HCT116 (cell line): Measurements from ENCODE around the gene DACT1. TPM values are rescaled to one million over a fixed set of nuclear protein-coding genes. Genes with fewer than 3 reads are reported as not detected.

Source experiments
- ATAC-seq: fragments of 200-7000 bp; cut with Tn5 transposase; 2 replicates; pipeline ENCODE4 v1.9.1; 2020; ENCODE audit warnings: mild to moderate bottlenecking, moderate library complexity
- BruUV-seq: library from RNA; stranded (reverse); fragments of 400-500 nt; replicated peaks from 2 replicates; lab custom pipeline; 2021; lab: Mats Ljungman, UMichigan
- CTCF ChIA-PET: fragments of 300-600 bp; sonication (Branson Sonifier 250); formaldehyde crosslinking; loops from one replicate; lab custom pipeline; 2021; ENCODE audit warnings: antibody characterized with exemption; lab: Charles Lee
- POLR2A ChIA-PET: fragments of 300-600, 350-600 bp; sonication (Branson Sonifier 250); formaldehyde crosslinking; loops from one replicate; lab custom pipeline; 2021; ENCODE audit warnings: antibody characterized with exemption; lab: Charles Lee
- RAD21 ChIA-PET, 2 experiments: fragments of 300-600 bp; sonication (Branson Sonifier 250); formaldehyde crosslinking; loops; one replicate each; lab custom pipeline; 2023; ENCODE audit warnings: low total read pairs in 2 of 2; ENCODE audit not compliant: uncharacterized antibody in 2 of 2, unreplicated experiment in 2 of 2, low non-redundant PET in 1 of 2; lab: Charles Lee
- DNase-seq: peaks from one replicate; pipeline ENCODE4 v3.0.0-alpha.2; 2010; ENCODE audit warnings: low read depth, low spot score
- H2AFZ ChIP-seq: fragments of 200-600 bp; shearing (Covaris generic), sonication (generic); 2 replicates; pipeline ENCODE4 v1.6.1; 2017; ENCODE audit warnings: low read depth, mixed run types, mixed read lengths, antibody characterized with exemption, low read length; ENCODE audit not compliant: poor library complexity, severe bottlenecking
- H3K27ac ChIP-seq: 2 replicates; pipeline ENCODE4 v1.5.1; 2012; ENCODE audit warnings: low read depth, low read length
- H3K27me3 ChIP-seq: fragments of 200-600 bp; sonication (generic); 2 replicates; pipeline ENCODE4 v1.6.1; 2016; ENCODE audit warnings: mixed run types, low read length, mixed read lengths; ENCODE audit not compliant: insufficient read depth
- H3K36me3 ChIP-seq, 2 experiments: fragments of 200-500 bp in 1 of 2; fragments of 200-600 bp in 1 of 2; sonication (Bioruptor generic) in 1 of 2; sonication (generic) in 1 of 2; 2 replicates each; pipeline versions ENCODE4 v1.5.1 to v1.6.1; 2014 to 2016; ENCODE audit warnings: low read length in 2 of 2, inconsistent platforms in 1 of 2, mixed read lengths in 1 of 2, mixed run types in 1 of 2; ENCODE audit not compliant: insufficient read depth in 2 of 2, control insufficient read depth in 1 of 2
- H3K4me1 ChIP-seq, 2 experiments: fragments of 200-600 bp in 1 of 2; sonication (generic) in 1 of 2; 2 replicates each; pipeline versions ENCODE4 v1.5.1 to v1.6.1; 2012 to 2017; ENCODE audit warnings: low read length in 2 of 2, inconsistent platforms in 1 of 2, mild to moderate bottlenecking in 1 of 2, mixed read lengths in 1 of 2, mixed run types in 1 of 2, moderate library complexity in 1 of 2; ENCODE audit not compliant: insufficient read depth in 2 of 2, control insufficient read depth in 1 of 2
- H3K4me2 ChIP-seq: fragments of 200-600 bp; sonication (generic); 2 replicates; pipeline ENCODE4 v1.6.1; 2017; ENCODE audit warnings: mixed run types, low read length, mixed read lengths
- H3K4me3 ChIP-seq, 2 experiments: fragments of 200-600 bp in 1 of 2; sonication (generic) in 1 of 2; replicated peaks in 1 of 2; 2 replicates each; pipeline ENCODE4 v1.5.1; 2011 to 2016; ENCODE audit warnings: low read length in 2 of 2, control low read depth in 1 of 2, low read depth in 1 of 2, mild to moderate bottlenecking in 1 of 2, mixed read lengths in 1 of 2, mixed run types in 1 of 2
- H3K79me2 ChIP-seq: fragments of 200-600 bp; sonication (generic); 2 replicates; pipeline ENCODE4 v1.6.1; 2017; ENCODE audit warnings: mild to moderate bottlenecking, mixed run types, low read length, moderate library complexity, mixed read lengths; ENCODE audit not compliant: insufficient read depth
- H3K9ac ChIP-seq: fragments of 200-600 bp; sonication (generic); 2 replicates; pipeline ENCODE4 v1.6.1; 2016; ENCODE audit warnings: low read length, mixed read lengths
- H3K9me2 ChIP-seq: fragments of 200-600 bp; sonication (generic), shearing (Covaris generic); 2 replicates; pipeline ENCODE4 v1.6.1; 2017; ENCODE audit warnings: mixed run types, mild to moderate bottlenecking, moderate library complexity; ENCODE audit not compliant: insufficient read depth
- H3K9me3 ChIP-seq, 2 experiments: fragments of 200-500 bp in 1 of 2; fragments of 200-600 bp in 1 of 2; sonication (Bioruptor generic) in 1 of 2; sonication (generic) in 1 of 2; 2 replicates each; pipeline ENCODE4 v1.6.1; 2014 to 2017; ENCODE audit warnings: low read length in 2 of 2, mixed read lengths in 2 of 2, inconsistent platforms in 1 of 2, low read depth in 1 of 2, mild to moderate bottlenecking in 1 of 2, mixed run types in 1 of 2, moderate library complexity in 1 of 2; ENCODE audit not compliant: control insufficient read depth in 1 of 2, insufficient read depth in 1 of 2
- H4K20me1 ChIP-seq: fragments of 200-600 bp; sonication (generic), shearing (Covaris generic); 2 replicates; pipeline ENCODE4 v1.6.1; 2017; ENCODE audit warnings: mixed run types, mild to moderate bottlenecking, moderate library complexity; ENCODE audit not compliant: insufficient read depth
- ATF3 ChIP-seq: IDR thresholded peaks from 2 replicates; pipeline ENCODE4 v1.6.1; 2012
- CBX3 ChIP-seq: IDR thresholded peaks from 2 replicates; pipeline ENCODE4 v1.6.1; 2012; ENCODE audit warnings: low read depth
- CEBPB ChIP-seq: IDR thresholded peaks from 2 replicates; pipeline ENCODE4 v1.6.1; 2012; ENCODE audit warnings: low read depth
- EGR1 ChIP-seq: IDR thresholded peaks from 2 replicates; pipeline ENCODE4 v1.6.1; 2012; ENCODE audit warnings: low read depth
- ELF1 ChIP-seq: IDR thresholded peaks from 2 replicates; pipeline ENCODE4 v1.6.1; 2012; ENCODE audit warnings: low read depth, borderline replicate concordance
- EZH2 ChIP-seq: fragments of 200-600 bp; sonication (generic); IDR thresholded peaks from 2 replicates; pipeline ENCODE4 v1.6.1; 2017; ENCODE audit warnings: antibody characterized with exemption, mixed run types
- FOSL1 ChIP-seq: IDR thresholded peaks from 2 replicates; pipeline ENCODE4 v1.6.1; 2012; ENCODE audit warnings: low read depth
- JUND ChIP-seq: IDR thresholded peaks from 2 replicates; pipeline ENCODE4 v1.6.1; 2012
- MAX ChIP-seq: IDR thresholded peaks from 2 replicates; pipeline ENCODE4 v1.6.1; 2012
- POLR2AphosphoS5 ChIP-seq: IDR thresholded peaks from 2 replicates; pipeline ENCODE4 v1.6.1; 2011; ENCODE audit warnings: mild to moderate bottlenecking, low read depth, low read length, moderate library complexity
- RAD21 ChIP-seq: IDR thresholded peaks from 2 replicates; pipeline ENCODE4 v1.6.1; 2012; ENCODE audit warnings: low read depth, mild to moderate bottlenecking
- REST ChIP-seq: IDR thresholded peaks from 2 replicates; pipeline ENCODE4 v1.6.1; 2012; ENCODE audit warnings: low read depth
- SIN3A ChIP-seq: IDR thresholded peaks from 2 replicates; pipeline ENCODE4 v1.6.1; 2012; ENCODE audit warnings: low read depth
- SP1 ChIP-seq: IDR thresholded peaks from 2 replicates; pipeline ENCODE4 v1.6.1; 2012; ENCODE audit warnings: low read depth
- SRF ChIP-seq: IDR thresholded peaks from 2 replicates; pipeline ENCODE4 v1.6.1; 2012; ENCODE audit warnings: low read depth
- TCF7L2 ChIP-seq: IDR thresholded peaks from 2 replicates; pipeline ENCODE4 v1.7.0; 2011; ENCODE audit warnings: borderline replicate concordance, inconsistent platforms; ENCODE audit not compliant: insufficient read depth, insufficient read length; ENCODE audit errors: extremely low read depth
- YY1 ChIP-seq: IDR thresholded peaks from 2 replicates; pipeline ENCODE4 v1.6.1; 2011; ENCODE audit warnings: low read length, low read depth, moderate library complexity, mild to moderate bottlenecking; ENCODE audit not compliant: insufficient replicate concordance; ENCODE audit errors: extremely low read depth
- ZFX ChIP-seq: fragments of 450-650 bp; IDR thresholded peaks from 2 replicates; pipeline ENCODE4 v1.6.1; 2017
- ZNF274 ChIP-seq: fragments of 200-500 bp; sonication (Bioruptor generic); IDR thresholded peaks from 2 replicates; pipeline ENCODE4 v1.6.1; 2014; ENCODE audit warnings: mild to moderate bottlenecking, low read depth, low read length, inconsistent platforms
- intact Hi-C: fragments of 100-400 bp; cut with micrococcal nuclease; formaldehyde crosslinking; loops from 2 replicates; pipeline ENCODE4 v1.10.0; 2022
- total RNA-seq: library from RNA; stranded (reverse); gene quantifications from one replicate; pipeline ENCODE4 v1.2.1, GENCODE V29; 2021; ENCODE audit not compliant: unreplicated experiment

DACT1 gene
- total RNA-seq, 1 experiment from 2014 or later: 1.6 TPM

- RAD21 ChIA-PET: no interaction called here
- Histone ChIP-seq H2AFZ (no peak overlapping the region), H3K4me2 (no peak overlapping the region), H3K9ac (no peak overlapping the region), H3K4me1 (no peaks in the 10 kb centered on the region), H3K9me2 (no peaks in the 10 kb centered on the region), H3K27me3 (no peaks in the 10 kb centered on the region), H3K4me3 (no peak overlapping the region), H4K20me1 (no peaks in the 10 kb centered on the region), H3K79me2 (no peaks in the 10 kb centered on the region), H3K27ac (no peak overlapping the region), H3K9me3 (no peaks in the 10 kb centered on the region), H3K36me3 (no peaks in the 10 kb centered on the region)
- POLR2A ChIA-PET: no interaction called here
- intact Hi-C loops: no loop called here
- no peak for DNase-seq
- CTCF ChIA-PET: no interaction called here
- BruUV-seq: no TSS peak
- TF ChIP-seq MAX (no peak), CBX3 (no peak), YY1 (no peak), ZFX (no peak), SP1 (no peak), CEBPB (no peak), SIN3A (no peak)
- no peak for ATAC-seq
Measured at GRCh38 chr14:58677001-58677400, 39.2 kb downstream of the DACT1 start.

GRCh38 chr14:58677517-58677916 lies 39.8 kb downstream of the DACT1 start:
- H3K36me3 ChIP-seq: no peaks in the 10 kb centered on the region
- no peak overlapping the region for H3K27ac ChIP-seq
- ChIA-PET CTCF (no interaction called here), RAD21 (no interaction called here), POLR2A (no interaction called here)
- H3K9me2 ChIP-seq: no peaks in the 10 kb centered on the region
- no peak overlapping the region for H3K4me3 ChIP-seq
- H3K27me3 ChIP-seq: no peaks in the 10 kb centered on the region
- intact Hi-C loops: no loop called here
- H4K20me1 ChIP-seq: no peaks in the 10 kb centered on the region
- no peaks in the 10 kb centered on the region for H3K79me2 ChIP-seq
- H3K9me3 ChIP-seq: no peaks in the 10 kb centered on the region
- H3K4me1 ChIP-seq: no peaks in the 10 kb centered on the region
- TF ChIP-seq EZH2 (no peak), REST (no peak), POLR2AphosphoS5 (no peak), TCF7L2 (no peak), MAX (no peak), SIN3A (no peak), RAD21 (no peak), CBX3 (no peak), ATF3 (no peak), ZNF274 (no peak), ZFX (no peak), ELF1 (no peak), YY1 (no peak), FOSL1 (no peak), EGR1 (no peak), SP1 (no peak), JUND (no peak), SRF (no peak), CEBPB (no peak)
- H3K9ac ChIP-seq: no peak overlapping the region
- no TSS peak for BruUV-seq
- no peak overlapping the region for H2AFZ ChIP-seq
- no peak for DNase-seq
- no peak overlapping the region for H3K4me2 ChIP-seq
- ATAC-seq: no peak
